Trophoblast cell (in vitro differentiated cells and primary cell): Measurements from ENCODE around the gene PLXNA3.

Experiments
- DNase-seq, 2 donors: peaks; one replicate each; pipeline ENCODE4 v3.0.0-alpha.2; 2016
- H2AFZ ChIP-seq: 2 replicates; pipeline ENCODE4 v1.6.1; 2013; ENCODE audit warnings: low read length, moderate library complexity, mild to moderate bottlenecking; ENCODE audit not compliant: insufficient read depth, poor library complexity
- H2AK5ac ChIP-seq: 2 replicates; pipeline ENCODE4 v1.6.1; 2013; ENCODE audit warnings: mild to moderate bottlenecking, low read length
- H2BK120ac ChIP-seq: 2 replicates; pipeline ENCODE4 v1.6.1; 2013; ENCODE audit warnings: low read length, mild to moderate bottlenecking, moderate library complexity; ENCODE audit not compliant: insufficient read depth, poor library complexity
- H2BK12ac ChIP-seq: 2 replicates; pipeline ENCODE4 v1.6.1; 2013; ENCODE audit warnings: mild to moderate bottlenecking, low read length, moderate library complexity
- H2BK5ac ChIP-seq: 2 replicates; pipeline ENCODE4 v1.6.1; 2013; ENCODE audit warnings: low read length, low read depth, moderate library complexity, mild to moderate bottlenecking; ENCODE audit not compliant: poor library complexity
- H3K14ac ChIP-seq: 2 replicates; pipeline ENCODE4 v1.6.1; 2013; ENCODE audit warnings: mild to moderate bottlenecking, low read length
- H3K18ac ChIP-seq: 2 replicates; pipeline ENCODE4 v1.6.1; 2013; ENCODE audit warnings: mild to moderate bottlenecking, low read length
- H3K23ac ChIP-seq: 2 replicates; pipeline ENCODE4 v1.6.1; 2013; ENCODE audit warnings: low read length
- H3K27ac ChIP-seq: 2 replicates; pipeline ENCODE4 v1.5.1; 2013; ENCODE audit warnings: low read depth, mild to moderate bottlenecking, inconsistent platforms, low read length, moderate library complexity
- H3K27me3 ChIP-seq: 2 replicates; pipeline ENCODE4 v1.6.1; 2013; ENCODE audit warnings: inconsistent platforms, mild to moderate bottlenecking, low read length, moderate library complexity; ENCODE audit not compliant: insufficient read depth
- H3K36me3 ChIP-seq, 2 experiments: 1 replicate in 1 of 2; 2 replicates in 1 of 2; pipeline ENCODE4 v1.6.1; 2013; ENCODE audit warnings: low read length in 2 of 2, mild to moderate bottlenecking in 2 of 2, moderate library complexity in 1 of 2; ENCODE audit not compliant: insufficient read depth in 2 of 2, control insufficient read depth in 1 of 2
- H3K4ac ChIP-seq: 2 replicates; pipeline ENCODE4 v1.6.1; 2013; ENCODE audit warnings: low read depth, mild to moderate bottlenecking, low read length, moderate library complexity
- H3K4me1 ChIP-seq, 2 experiments: 1 replicate in 1 of 2; 2 replicates in 1 of 2; pipeline ENCODE4 v1.6.1; 2013; ENCODE audit warnings: low read length in 2 of 2, mild to moderate bottlenecking in 2 of 2, moderate library complexity in 1 of 2; ENCODE audit not compliant: insufficient read depth in 2 of 2, control insufficient read depth in 1 of 2
- H3K4me2 ChIP-seq: 2 replicates; pipeline ENCODE4 v1.6.1; 2013; ENCODE audit warnings: inconsistent platforms, mild to moderate bottlenecking, low read length, moderate library complexity
- H3K4me3 ChIP-seq: 2 replicates; pipeline ENCODE4 v1.5.1; 2013; ENCODE audit warnings: mild to moderate bottlenecking, low read depth, low read length, inconsistent platforms
- H3K79me1 ChIP-seq: one replicate; pipeline ENCODE4 v1.6.1; 2013; ENCODE audit warnings: low read length
- H3K79me2 ChIP-seq: 2 replicates; pipeline ENCODE4 v1.6.1; 2013; ENCODE audit warnings: low read length, mild to moderate bottlenecking; ENCODE audit not compliant: control insufficient read depth, insufficient read depth, poor library complexity
- H3K9ac ChIP-seq: 2 replicates; pipeline ENCODE4 v1.6.1; 2013; ENCODE audit warnings: mild to moderate bottlenecking, low read length
- H3K9me3 ChIP-seq: 2 replicates; pipeline ENCODE4 v1.6.1; 2013; ENCODE audit warnings: low read depth, mild to moderate bottlenecking, control low read depth, inconsistent platforms, low read length; ENCODE audit not compliant: insufficient read depth
- H4K12ac ChIP-seq: 2 replicates; pipeline ENCODE4 v1.6.1; 2013; ENCODE audit warnings: low read depth, mild to moderate bottlenecking, low read length, moderate library complexity
- H4K8ac ChIP-seq: 2 replicates; pipeline ENCODE4 v1.6.1; 2013; ENCODE audit warnings: low read depth, mild to moderate bottlenecking, low read length, moderate library complexity
- H4K91ac ChIP-seq: one replicate; pipeline ENCODE4 v1.6.1; 2013; ENCODE audit warnings: low read depth, mild to moderate bottlenecking, low read length, moderate library complexity
- WGBS: extraction: QIAGEN DNeasy Blood & Tissue Kit; methylation state at CpG from one replicate; pipeline ENCODE4 v1.1.7; 2013; ENCODE audit warnings: missing lambda C conversion rate; ENCODE audit not compliant: insufficient read length, insufficient coverage; ENCODE audit errors: extremely low coverage; 5-methylcytosine and 5-hydroxymethylcytosine counted together

PLXNA3 gene

DNA sequence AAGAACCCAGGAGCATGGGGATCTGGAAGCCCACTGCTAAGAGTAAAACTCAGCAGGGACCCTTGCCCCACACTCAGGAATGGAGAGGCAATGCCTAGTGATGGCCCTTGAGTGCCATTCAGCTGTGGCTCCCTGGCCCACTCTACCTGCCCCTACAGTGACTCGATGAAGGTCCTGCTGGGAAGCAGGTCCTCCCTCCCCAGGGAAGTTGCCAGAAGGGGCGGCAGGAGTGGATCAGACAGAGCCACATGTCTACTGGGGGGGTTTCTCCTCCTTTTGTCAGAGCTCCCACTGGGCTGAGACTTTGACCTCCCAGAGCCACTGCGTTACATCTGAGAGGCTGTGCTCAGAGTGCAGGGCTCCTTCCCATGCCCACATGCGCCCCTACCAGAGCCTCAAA lies 31.1 kb downstream of the PLXNA3 start:
- H2BK5ac ChIP-seq: no peak overlapping the region
- no CpG with 5 or more reads among the region's 4 CpGs for WGBS
- no peak overlapping the region for H2AFZ ChIP-seq
- H3K23ac ChIP-seq: no peak overlapping the region
- H3K18ac ChIP-seq: no peak overlapping the region
- peaks cover 29 to 30% of the 10 kb centered on the region in 2 experiments for H3K36me3 ChIP-seq
- DNase-seq: no peak
- no peak overlapping the region for H4K91ac ChIP-seq
- peak overlapping the region; percentile 87 for H3K4me2 ChIP-seq
- H3K4ac ChIP-seq: peak overlapping the region; percentile 43
- peaks cover 20 to 22% of the 10 kb centered on the region in 2 experiments for H3K4me1 ChIP-seq
- H3K79me1 ChIP-seq: peaks cover 17% of the 10 kb centered on the region
- H3K27me3 ChIP-seq: no peaks in the 10 kb centered on the region
- no peak overlapping the region for H3K27ac ChIP-seq
- no peak overlapping the region for H2BK120ac ChIP-seq
- peaks cover 16% of the 10 kb centered on the region for H3K79me2 ChIP-seq
- H2AK5ac ChIP-seq: no peak overlapping the region
- peaks cover 1% of the 10 kb centered on the region for H3K9me3 ChIP-seq
- H3K4me3 ChIP-seq: no peak overlapping the region
- peak overlapping the region; percentile 60 for H4K12ac ChIP-seq
- no peak overlapping the region for H4K8ac ChIP-seq
- peak overlapping the region; percentile 35 for H2BK12ac ChIP-seq
- H3K14ac ChIP-seq: no peak overlapping the region
- no peak overlapping the region for H3K9ac ChIP-seq

- Histone ChIP-seq H3K4me2 (peak overlapping the region; percentile 87), H3K79me1 (peaks cover 17% of the 10 kb centered on the region), H2BK120ac (peak overlapping the region; percentile 18), H4K12ac (peak overlapping the region; percentile 59), H2AK5ac (peak overlapping the region; percentile 28), H3K23ac (no peak overlapping the region), H3K9me3 (peaks cover 1% of the 10 kb centered on the region), H3K27ac (peak overlapping the region; percentile 78), H4K8ac (peak overlapping the region; percentile 58), H2BK5ac (peak overlapping the region; percentile 78), H3K18ac (peak overlapping the region; percentile 32), H3K4ac (peak overlapping the region; percentile 34), H3K4me1 (peaks cover 20 to 22% of the 10 kb centered on the region in 2 experiments), H3K9ac (peak overlapping the region; percentile 79), H2BK12ac (no peak overlapping the region), H3K27me3 (no peaks in the 10 kb centered on the region), H3K36me3 (peaks cover 21 to 22% of the 10 kb centered on the region in 2 experiments), H2AFZ (no peak overlapping the region), H3K14ac (peak overlapping the region; percentile 36), H3K4me3 (peak overlapping the region; percentile 68), H4K91ac (peak overlapping the region; percentile 92), H3K79me2 (peaks cover 16% of the 10 kb centered on the region)
- DNase-seq: peak in 1 of 2 donors; percentile 13
- WGBS: no CpG with 5 or more reads among the region's 19 CpGs
Measured at GRCh38 chrX:154490021-154490413, 31.9 kb downstream of the PLXNA3 start.

DNA sequence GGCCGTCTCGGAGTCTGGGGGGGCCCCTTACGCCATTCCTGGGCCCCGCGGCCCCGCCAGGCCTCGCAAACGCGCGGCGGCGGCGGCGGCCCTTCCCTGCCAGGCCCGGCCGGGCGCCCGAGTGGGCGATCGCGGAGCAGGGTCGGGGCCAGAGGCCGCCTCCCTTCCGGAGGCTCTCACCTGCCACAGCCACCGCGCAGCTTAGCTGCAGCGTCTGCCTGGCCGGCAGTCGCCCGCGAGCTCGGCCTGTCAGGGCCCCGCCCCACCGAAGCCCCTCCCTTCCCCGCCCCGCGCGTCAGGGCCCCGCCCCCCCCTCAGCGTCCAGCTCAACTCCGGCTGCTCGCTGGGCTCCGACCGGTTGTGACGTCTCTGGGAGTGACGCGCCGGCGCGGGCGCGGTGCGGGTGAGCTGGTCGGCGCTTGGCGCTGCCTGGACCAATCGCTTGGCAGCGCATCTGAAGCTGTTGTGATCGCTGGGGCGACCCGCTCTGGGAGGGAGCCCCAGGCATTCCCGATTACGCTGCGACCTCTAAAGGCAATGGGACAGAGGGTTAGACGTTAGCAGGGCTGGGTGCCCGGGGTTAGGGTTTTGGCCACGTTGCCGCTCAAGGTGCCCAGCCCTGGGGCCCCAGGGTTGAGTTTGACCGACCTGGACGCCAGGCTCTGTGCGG lies 32.5 kb downstream of the PLXNA3 start, which contains the start of gene SLC10A3:
TSS of gene SLC10A3 (minus strand) at position 216 of the 670 bp plus-strand sequence. CDS start 1,689 bp downstream, outside the sequence.
- H2BK5ac ChIP-seq: peak within 1 kb of the TSS; percentile 88
- no peaks in the 10 kb centered on the region for H3K27me3 ChIP-seq
- WGBS: no CpG with 5 or more reads among the region's 71 CpGs
- H3K27ac ChIP-seq: peak within 1 kb of the TSS; percentile 92
- peaks cover 15 to 16% of the 10 kb centered on the region in 2 experiments for H3K36me3 ChIP-seq
- no peak within 1 kb of the TSS for H2AFZ ChIP-seq
- H2BK12ac ChIP-seq: peak within 1 kb of the TSS; percentile 50
- peak within 1 kb of the TSS; percentile 92 for H4K91ac ChIP-seq
- H3K18ac ChIP-seq: peak within 1 kb of the TSS; percentile 86
- H3K4ac ChIP-seq: peak within 1 kb of the TSS; percentile 52
- peak within 1 kb of the TSS; percentile 97 for H4K8ac ChIP-seq
- peak within 1 kb of the TSS; percentile 87 for H3K4me2 ChIP-seq
- H3K9me3 ChIP-seq: peaks cover 1% of the 10 kb centered on the region
- H3K4me1 ChIP-seq: peaks cover 18 to 20% of the 10 kb centered on the region in 2 experiments
- peak; percentile 90 to 91 for DNase-seq
- peak within 1 kb of the TSS; percentile 78 for H3K14ac ChIP-seq
- H3K4me3 ChIP-seq: peak within 1 kb of the TSS; percentile 68
- peak within 1 kb of the TSS; percentile 59 for H4K12ac ChIP-seq
- H2BK120ac ChIP-seq: peak within 1 kb of the TSS; percentile 94
- H3K79me2 ChIP-seq: peaks cover 16% of the 10 kb centered on the region
- peak within 1 kb of the TSS; percentile 28 for H2AK5ac ChIP-seq
- H3K9ac ChIP-seq: peak within 1 kb of the TSS; percentile 84
- H3K23ac ChIP-seq: no peak within 1 kb of the TSS
- H3K79me1 ChIP-seq: peaks cover 17% of the 10 kb centered on the region

- no peak overlapping the region for H2BK120ac ChIP-seq
- no peaks in the 10 kb centered on the region for H3K36me3 ChIP-seq
- H3K14ac ChIP-seq: no peak overlapping the region
- no peak overlapping the region for H3K4ac ChIP-seq
- H3K4me3 ChIP-seq: no peak overlapping the region
- no peak overlapping the region for H4K91ac ChIP-seq
- H3K27me3 ChIP-seq: no peaks in the 10 kb centered on the region
- peaks cover 4% of the 10 kb centered on the region for H3K79me2 ChIP-seq
- H4K8ac ChIP-seq: no peak overlapping the region
- DNase-seq: no peak
- H3K18ac ChIP-seq: no peak overlapping the region
- no peak overlapping the region for H2AK5ac ChIP-seq
- H3K9me3 ChIP-seq: no peaks in the 10 kb centered on the region
- H3K4me2 ChIP-seq: no peak overlapping the region
- H3K27ac ChIP-seq: no peak overlapping the region
- peaks cover 10% of the 10 kb centered on the region for H3K79me1 ChIP-seq
- H4K12ac ChIP-seq: no peak overlapping the region
- H2BK12ac ChIP-seq: no peak overlapping the region
- H3K4me1 ChIP-seq: peaks cover 0 to 2% of the 10 kb centered on the region in 2 experiments
- H2AFZ ChIP-seq: no peak overlapping the region
- H3K9ac ChIP-seq: no peak overlapping the region
- H2BK5ac ChIP-seq: no peak overlapping the region
- no CpG with 5 or more reads among the region's 3 CpGs for WGBS
- no peak overlapping the region for H3K23ac ChIP-seq
Measured at GRCh38 chrX:154494715-154495114, 36.6 kb downstream of the PLXNA3 start.
